NCI-H2227 (cell line): ENCODE data around the gene ZNF467.

Experiments
- DNase-seq: peaks from one replicate; lab custom pipeline; 2025; ENCODE audit not compliant: unreplicated experiment; lab: John Stamatoyannopoulos, UW

The ZNF467 gene

GRCh38 chr7:149809215-149809614, 35.8 kb upstream of the ZNF467 start:
- no peak for DNase-seq

GRCh38 chr7:149808311-149808710, 34.9 kb upstream of the ZNF467 start:
- no peak for DNase-seq

DNA sequence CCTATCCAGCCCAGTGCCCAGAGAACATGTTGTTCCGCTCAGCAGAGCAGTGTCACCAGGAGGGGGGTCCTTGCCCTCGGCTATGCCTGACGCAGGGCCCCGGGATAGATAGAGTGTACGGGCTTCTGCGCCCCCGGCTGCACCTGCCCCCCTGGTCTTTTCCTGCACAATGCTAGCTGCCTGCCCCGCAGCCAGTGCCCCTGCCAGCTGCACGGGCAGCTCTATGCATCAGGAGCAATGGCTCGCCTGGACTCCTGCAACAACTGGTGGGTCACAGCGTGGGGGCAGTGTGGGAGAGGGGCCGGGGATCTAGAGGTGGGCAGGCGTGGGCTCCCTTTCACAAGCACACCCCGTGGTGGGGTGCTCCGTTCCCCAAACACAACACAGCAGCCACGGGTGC, 33.3 kb upstream of the ZNF467 start:
- DNase-seq: no peak

DNA sequence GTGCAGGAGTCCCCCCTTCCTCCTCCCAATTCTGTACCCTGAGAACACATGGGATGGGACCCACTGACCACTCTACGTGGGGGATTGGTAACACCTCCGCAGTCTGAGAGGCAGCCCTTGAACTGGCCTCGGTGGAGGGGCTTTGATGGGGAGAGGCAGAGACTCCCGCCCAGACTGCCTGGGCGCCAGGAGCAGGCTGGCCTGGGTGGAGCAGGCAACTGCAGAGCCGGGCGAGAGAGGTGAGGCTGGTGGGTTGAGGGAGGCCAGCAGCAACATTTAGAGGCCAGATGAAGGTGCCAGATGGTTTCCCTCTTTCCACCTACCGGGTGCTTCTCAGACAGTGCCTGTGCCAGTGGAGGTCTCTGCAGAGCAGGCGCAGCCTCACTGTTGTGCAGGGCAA, 30.7 kb upstream of the ZNF467 start:
- no peak for DNase-seq

GRCh38 chr7:149803551-149804074, 30.2 kb upstream of the ZNF467 start:
- DNase-seq: no peak

- no peak for DNase-seq
These were observed 29.6 kb upstream of the ZNF467 start for GRCh38 chr7:149802966-149803365.

DNA sequence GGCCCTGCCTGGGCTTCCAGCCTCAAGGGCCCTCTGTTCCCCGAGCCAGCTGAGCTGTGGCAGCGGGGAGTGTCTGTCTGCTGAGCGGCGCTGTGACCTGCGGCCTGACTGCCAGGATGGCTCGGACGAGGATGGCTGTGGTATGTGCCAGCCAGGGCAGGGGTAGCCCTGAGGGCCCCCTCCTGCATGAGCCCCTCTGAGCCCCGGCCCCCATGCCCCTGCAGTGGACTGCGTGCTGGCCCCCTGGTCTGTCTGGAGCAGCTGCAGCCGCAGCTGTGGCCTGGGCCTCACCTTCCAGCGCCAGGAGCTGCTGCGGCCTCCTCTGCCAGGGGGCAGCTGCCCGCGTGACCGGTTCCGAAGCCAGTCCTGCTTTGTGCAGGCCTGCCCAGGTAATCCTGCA, 28.4 kb upstream of the ZNF467 start:
- no peak for DNase-seq

GRCh38 chr7:149801002-149801566, 27.7 kb upstream of the ZNF467 start:
- DNase-seq: no peak

DNA sequence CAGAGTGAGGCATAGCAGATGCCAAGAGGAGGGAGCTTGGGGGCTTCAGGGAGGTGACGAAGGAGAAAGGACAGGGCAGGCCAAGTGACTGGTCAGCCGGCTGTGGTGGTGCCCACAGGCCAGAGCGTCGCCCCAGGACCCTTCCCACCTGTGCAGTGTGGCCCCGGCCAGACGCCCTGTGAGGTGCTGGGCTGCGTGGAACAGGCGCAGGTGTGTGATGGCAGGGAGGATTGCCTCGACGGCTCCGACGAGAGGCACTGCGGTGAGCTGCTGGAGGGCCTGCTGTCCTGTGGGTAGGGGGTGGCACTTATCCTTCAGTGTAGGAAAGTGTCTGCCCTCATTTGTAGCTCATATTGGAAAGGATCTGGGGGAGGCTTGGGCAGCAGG, 26.8 kb upstream of the ZNF467 start:
- no peak for DNase-seq

- DNase-seq: no peak
These were observed 26.2 kb upstream of the ZNF467 start for GRCh38 chr7:149799397-149800168.

DNA sequence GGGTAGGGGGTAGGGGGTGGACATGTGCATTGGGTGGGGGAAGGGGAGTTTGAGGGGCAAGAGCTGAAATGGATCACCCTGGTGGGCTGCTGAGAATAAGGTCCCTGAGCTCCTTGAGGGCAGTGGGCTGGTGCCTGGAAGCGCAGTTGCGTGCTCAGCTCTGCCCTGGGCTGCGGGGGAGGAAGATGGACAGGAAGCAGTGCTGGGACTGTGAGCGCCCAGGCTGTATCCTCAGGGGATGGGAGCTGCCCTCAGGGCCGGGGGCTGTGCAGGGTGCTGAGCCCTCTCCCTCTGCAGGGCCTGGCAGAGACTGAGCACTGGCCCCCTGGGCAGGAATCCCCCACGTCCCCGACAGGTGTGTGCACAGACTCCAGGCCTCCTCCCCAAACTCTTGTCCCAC, 24.4 kb upstream of the ZNF467 start:
- DNase-seq: no peak

DNA sequence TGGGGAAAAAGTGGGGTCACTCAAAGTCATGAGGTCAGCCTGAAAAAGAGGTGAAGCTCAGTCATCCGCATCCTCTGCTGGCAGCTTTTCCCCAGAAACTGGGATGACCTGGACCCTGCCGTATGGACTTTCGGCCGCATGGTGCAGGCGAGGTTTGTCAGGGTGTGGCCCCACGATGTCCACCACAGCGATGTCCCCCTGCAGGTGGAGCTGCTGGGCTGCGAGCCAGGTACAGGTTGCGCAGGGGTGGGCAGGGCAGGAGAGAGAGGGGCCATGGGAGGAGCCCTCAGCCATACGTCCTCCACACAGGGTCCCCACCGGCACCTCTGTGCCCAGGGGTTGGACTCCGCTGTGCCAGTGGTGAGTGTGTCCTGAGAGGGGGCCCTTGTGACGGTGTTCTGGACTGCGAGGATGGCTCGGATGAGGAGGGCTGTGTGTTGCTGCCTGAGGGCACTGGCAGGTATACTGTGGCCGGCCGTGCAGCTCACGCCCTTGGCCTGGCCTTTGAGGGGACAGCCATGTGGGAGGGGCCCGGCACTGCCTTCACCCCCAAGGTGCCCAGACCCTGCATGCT, 23.0 kb upstream of the ZNF467 start:
- no peak for DNase-seq

- DNase-seq: no peak
These were observed 21.7 kb upstream of the ZNF467 start for GRCh38 chr7:149795126-149795525.

DNA sequence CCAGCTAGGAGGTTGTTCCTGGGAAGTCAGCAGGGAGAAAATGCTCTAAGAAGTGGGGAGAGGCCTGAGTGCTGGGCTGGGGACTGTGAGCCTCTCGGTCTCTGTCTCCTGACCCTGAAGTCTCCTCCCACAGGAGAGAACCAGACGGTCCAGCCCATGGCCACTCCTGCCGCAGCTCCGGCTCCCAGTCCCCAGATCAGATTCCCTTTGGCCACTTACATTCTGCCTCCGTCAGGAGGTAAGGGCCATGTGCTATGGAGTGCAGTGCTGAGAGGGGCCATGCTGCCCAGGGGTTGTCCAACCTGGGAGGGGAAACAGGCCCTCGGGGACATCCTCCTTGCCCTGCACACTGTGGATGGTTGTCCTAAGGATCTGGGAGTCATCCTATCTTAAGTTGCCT, 21.3 kb upstream of the ZNF467 start:
- no peak for DNase-seq

DNA sequence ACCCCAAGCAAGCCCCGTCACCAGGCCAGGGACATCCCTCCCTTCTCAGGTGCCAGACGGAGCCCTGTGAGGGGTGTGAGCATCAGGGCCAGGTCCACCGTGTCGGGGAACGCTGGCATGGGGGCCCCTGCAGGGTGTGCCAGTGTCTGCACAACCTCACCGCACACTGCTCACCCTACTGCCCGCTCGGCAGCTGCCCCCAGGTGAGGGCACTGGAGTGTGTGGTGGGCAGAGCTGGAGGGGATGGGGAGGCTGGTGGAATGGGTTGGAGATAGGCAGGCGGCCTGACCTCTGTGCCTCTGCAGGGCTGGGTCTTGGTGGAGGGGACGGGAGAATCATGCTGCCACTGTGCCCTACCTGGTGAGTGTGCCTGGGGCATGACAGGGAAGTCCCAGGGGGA, 19.9 kb upstream of the ZNF467 start:
- no peak for DNase-seq

- DNase-seq: no peak
These were observed 18.8 kb upstream of the ZNF467 start for GRCh38 chr7:149792220-149792595.

DNA sequence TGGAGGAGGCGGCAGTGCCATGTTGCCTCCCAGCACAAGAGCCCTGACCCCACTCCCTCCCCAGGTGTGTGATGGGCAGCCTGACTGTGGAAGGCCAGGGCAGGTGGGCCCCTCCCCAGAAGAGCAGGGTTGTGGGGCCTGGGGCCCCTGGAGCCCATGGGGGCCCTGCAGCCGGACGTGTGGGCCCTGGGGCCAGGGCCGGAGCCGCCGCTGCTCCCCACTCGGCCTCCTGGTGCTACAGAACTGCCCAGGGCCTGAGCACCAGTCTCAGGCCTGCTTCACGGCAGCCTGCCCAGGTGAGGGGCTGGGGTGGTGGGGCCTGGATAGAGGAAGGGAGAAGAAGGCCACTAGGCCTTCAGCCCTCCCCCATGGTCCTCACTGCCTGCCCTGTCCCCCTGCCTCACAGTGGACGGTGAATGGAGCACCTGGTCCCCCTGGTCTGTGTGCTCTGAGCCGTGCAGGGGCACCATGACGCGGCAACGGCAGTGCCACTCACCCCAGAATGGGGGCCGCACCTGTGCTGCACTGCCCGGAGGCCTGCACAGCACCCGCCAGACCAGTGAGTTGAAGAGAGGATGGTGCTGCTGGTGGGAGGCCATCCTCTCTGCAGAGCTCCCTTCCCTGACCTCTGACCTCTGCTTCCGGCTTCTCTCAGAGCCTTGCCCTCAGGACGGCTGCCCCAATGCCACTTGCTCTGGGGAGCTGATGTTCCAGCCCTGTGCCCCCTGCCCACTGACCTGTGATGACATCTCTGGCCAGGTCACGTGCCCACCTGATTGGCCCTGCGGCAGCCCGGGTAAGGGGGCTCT, 18.2 kb upstream of the ZNF467 start:
- no peak for DNase-seq

- DNase-seq: no peak
These were observed 17.5 kb upstream of the ZNF467 start for GRCh38 chr7:149790754-149791360.

GRCh38 chr7:149790146-149790548, 16.8 kb upstream of the ZNF467 start:
- no peak for DNase-seq

DNA sequence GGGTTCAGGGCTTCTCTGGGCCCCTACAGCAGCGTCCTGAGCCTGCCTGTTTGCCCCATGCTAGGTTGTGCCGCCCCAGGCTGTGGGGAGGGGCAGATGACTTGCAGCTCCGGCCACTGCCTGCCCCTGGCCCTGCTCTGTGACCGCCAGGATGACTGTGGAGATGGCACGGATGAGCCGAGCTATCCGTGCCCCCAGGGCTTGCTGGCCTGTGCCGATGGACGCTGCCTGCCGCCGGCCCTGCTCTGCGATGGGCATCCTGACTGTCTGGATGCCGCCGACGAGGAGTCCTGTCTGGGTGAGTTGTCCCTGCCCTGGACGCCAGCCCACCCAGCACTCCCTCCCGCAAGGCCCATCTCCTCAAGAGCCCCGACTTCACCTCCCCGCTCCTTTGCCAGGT, 15.7 kb upstream of the ZNF467 start:
- no peak for DNase-seq

DNA sequence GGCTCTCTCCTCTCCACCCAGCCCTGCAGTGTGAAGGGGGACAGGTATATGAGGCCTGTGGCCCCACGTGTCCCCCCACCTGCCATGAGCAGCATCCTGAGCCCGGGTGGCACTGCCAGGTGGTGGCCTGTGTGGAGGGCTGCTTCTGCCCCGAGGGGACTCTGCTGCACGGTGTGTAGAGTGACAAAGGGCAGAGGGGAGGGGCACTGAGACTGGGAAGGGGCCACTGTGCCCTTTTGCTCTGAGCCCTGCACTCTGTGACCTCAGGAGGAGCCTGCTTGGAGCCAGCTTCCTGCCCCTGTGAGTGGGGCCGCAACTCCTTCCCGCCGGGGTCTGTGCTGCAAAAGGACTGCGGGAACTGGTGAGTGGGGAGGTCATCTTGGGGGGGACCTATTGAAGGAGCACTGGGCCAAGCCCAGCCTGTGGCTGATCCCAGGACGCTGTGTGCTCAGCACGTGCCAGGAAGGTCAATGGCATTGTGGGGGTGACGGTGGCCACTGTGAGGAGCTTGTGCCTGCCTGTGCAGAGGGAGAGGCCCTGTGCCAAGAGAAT, 15.0 kb upstream of the ZNF467 start:
- DNase-seq: no peak
